GM12878 (cell line): ENCODE measurements around the gene SETBP1.

Experiments used
- GABPA ChIP-seq: IDR thresholded peaks from 2 replicates; pipeline ENCODE4 v1.6.1; 2014; ENCODE audit warnings: antibody characterized with exemption, low read depth, mild to moderate bottlenecking, inconsistent platforms
- NFYA ChIP-seq: IDR thresholded peaks from 2 replicates; pipeline ENCODE4 v1.6.1; 2011; ENCODE audit warnings: low read depth, mild to moderate bottlenecking, low read length, improper control_type of control experiment, borderline replicate concordance
- POLR2A ChIP-seq: IDR thresholded peaks from 2 replicates; pipeline ENCODE4 v1.6.1; 2011; ENCODE audit warnings: low read depth, mild to moderate bottlenecking, low read length
- USF1 ChIP-seq: IDR thresholded peaks from 2 replicates; pipeline ENCODE4 v1.6.1; 2011; ENCODE audit warnings: borderline replicate concordance, low read depth, mild to moderate bottlenecking, moderate library complexity, mixed read lengths, low read length; ENCODE audit not compliant: insufficient read depth; ENCODE audit errors: extremely low read length
- ZNF384 ChIP-seq: IDR thresholded peaks from 2 replicates; pipeline ENCODE4 v1.6.1; 2012; ENCODE audit warnings: low read depth, mild to moderate bottlenecking, low read length, improper control_type of control experiment, borderline replicate concordance
- TF ChIP-seq, protein P1 (sequence below): fragments of 450-650 bp; conservative IDR thresholded peaks from 2 replicates; pipeline ENCODE4 v1.6.1; 2017; ENCODE audit warnings: mild to moderate bottlenecking, moderate library complexity
- TF ChIP-seq, protein P2 (sequence below), 3 experiments: IDR thresholded peaks in 2 of 3; conservative IDR thresholded peaks in 1 of 3; 2 replicates each; pipeline ENCODE4 v1.5.1; 2011; ENCODE audit warnings: low read depth in 3 of 3, low read length in 3 of 3, mild to moderate bottlenecking in 3 of 3, control low read depth in 2 of 3, moderate library complexity in 2 of 3, inconsistent platforms in 1 of 3, mixed read lengths in 1 of 3; ENCODE audit not compliant: control insufficient read depth in 2 of 3, insufficient read depth in 1 of 3; ENCODE audit errors: extremely low read depth in 1 of 3

GRCh38 chr18:44686156-44686555, 5.5 kb downstream of the SETBP1 start:
- no peak for TF ChIP-seq ZNF384
- TF ChIP-seq, protein P1, sequence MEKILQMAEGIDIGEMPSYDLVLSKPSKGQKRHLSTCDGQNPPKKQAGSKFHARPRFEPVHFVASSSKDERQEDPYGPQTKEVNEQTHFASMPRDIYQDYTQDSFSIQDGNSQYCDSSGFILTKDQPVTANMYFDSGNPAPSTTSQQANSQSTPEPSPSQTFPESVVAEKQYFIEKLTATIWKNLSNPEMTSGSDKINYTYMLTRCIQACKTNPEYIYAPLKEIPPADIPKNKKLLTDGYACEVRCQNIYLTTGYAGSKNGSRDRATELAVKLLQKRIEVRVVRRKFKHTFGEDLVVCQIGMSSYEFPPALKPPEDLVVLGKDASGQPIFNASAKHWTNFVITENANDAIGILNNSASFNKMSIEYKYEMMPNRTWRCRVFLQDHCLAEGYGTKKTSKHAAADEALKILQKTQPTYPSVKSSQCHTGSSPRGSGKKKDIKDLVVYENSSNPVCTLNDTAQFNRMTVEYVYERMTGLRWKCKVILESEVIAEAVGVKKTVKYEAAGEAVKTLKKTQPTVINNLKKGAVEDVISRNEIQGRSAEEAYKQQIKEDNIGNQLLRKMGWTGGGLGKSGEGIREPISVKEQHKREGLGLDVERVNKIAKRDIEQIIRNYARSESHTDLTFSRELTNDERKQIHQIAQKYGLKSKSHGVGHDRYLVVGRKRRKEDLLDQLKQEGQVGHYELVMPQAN: no peak
- no peak for TF ChIP-seq GABPA
- TF ChIP-seq POLR2A: no peak
- TF ChIP-seq, protein P2, sequence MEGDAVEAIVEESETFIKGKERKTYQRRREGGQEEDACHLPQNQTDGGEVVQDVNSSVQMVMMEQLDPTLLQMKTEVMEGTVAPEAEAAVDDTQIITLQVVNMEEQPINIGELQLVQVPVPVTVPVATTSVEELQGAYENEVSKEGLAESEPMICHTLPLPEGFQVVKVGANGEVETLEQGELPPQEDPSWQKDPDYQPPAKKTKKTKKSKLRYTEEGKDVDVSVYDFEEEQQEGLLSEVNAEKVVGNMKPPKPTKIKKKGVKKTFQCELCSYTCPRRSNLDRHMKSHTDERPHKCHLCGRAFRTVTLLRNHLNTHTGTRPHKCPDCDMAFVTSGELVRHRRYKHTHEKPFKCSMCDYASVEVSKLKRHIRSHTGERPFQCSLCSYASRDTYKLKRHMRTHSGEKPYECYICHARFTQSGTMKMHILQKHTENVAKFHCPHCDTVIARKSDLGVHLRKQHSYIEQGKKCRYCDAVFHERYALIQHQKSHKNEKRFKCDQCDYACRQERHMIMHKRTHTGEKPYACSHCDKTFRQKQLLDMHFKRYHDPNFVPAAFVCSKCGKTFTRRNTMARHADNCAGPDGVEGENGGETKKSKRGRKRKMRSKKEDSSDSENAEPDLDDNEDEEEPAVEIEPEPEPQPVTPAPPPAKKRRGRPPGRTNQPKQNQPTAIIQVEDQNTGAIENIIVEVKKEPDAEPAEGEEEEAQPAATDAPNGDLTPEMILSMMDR (IDR thresholded peaks at IDR 0.05 in 2 of 3, conservative IDR thresholded peaks at IDR 0.05 in 1 of 3; ENCODE audit: control insufficient read depth in 2 of 3, extremely low read depth in 1 of 3, insufficient read depth in 1 of 3, low read depth in 3 of 3, low read length in 3 of 3): no peak; a peak in 1 of 6 replicates
- TF ChIP-seq NFYA: no peak
- no peak for TF ChIP-seq USF1
